ENCODE measurements around the gene CNTN5. TPM values are rescaled to one million over a fixed set of nuclear protein-coding genes. Genes with fewer than 3 reads are reported as not detected.

Gene CNTN5
- total RNA-seq, 2 donors from 2014 or later: 0.85 to 4.2 TPM

- no peak for ATAC-seq (ENCODE audit: insufficient number of reproducible peaks, low FRiP score, low read depth)
- Histone ChIP-seq H3K4me3 (no peak overlapping the region), H3K9me3 (no peaks in the 10 kb centered on the region), H3K27me3 (replicated peaks; ENCODE audit: insufficient read depth) (no peaks in the 10 kb centered on the region), H3K4me1 (ENCODE audit: control insufficient read depth in 1 of 2, low read depth in 2 of 2) (no peaks in the 10 kb centered on the region), H3K27ac (no peak overlapping the region), H3K36me3 (no peaks in the 10 kb centered on the region)
- no peak for TF ChIP-seq CTCF (IDR thresholded peaks at IDR 0.05)
- no peak for DNase-seq (ENCODE audit: low spot score)
Observed at GRCh38 chr11:100068116-100068515, 1047.4 kb downstream of the CNTN5 start.

DNA sequence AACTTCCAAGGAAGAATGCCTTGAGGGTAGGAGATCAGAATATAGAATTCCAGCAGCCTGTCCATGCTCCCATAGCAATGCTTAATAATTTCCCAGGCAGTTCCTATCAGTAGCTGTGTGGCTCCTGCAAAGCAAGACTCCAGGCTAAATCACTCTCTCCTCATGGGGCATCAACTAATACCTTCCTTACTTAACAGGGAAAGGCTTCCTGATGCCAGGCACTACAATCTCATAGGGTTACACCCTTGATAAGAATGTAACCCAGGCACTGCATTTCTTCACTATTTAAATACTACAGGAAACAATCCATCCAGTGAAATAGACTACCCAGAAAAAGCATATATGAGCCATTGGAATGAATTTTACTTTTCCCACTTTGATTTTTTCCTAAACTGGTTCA lies 1051.4 kb downstream of the CNTN5 start:
- DNase-seq (ENCODE audit: low spot score): no peak
- Histone ChIP-seq H3K9me3 (no peaks in the 10 kb centered on the region), H3K27ac (no peak overlapping the region), H3K27me3 (replicated peaks; ENCODE audit: insufficient read depth) (no peaks in the 10 kb centered on the region), H3K4me3 (no peak overlapping the region), H3K36me3 (no peaks in the 10 kb centered on the region), H3K4me1 (ENCODE audit: control insufficient read depth in 1 of 2, low read depth in 2 of 2) (no peaks in the 10 kb centered on the region)
- TF ChIP-seq CTCF (IDR thresholded peaks at IDR 0.05): no peak
- no peak for ATAC-seq (ENCODE audit: insufficient number of reproducible peaks, low FRiP score, low read depth)

GRCh38 chr11:100080381-100080780 lies 1059.6 kb downstream of the CNTN5 start:
- TF ChIP-seq CTCF (IDR thresholded peaks at IDR 0.05): no peak
- H3K36me3 ChIP-seq: no peaks in the 10 kb centered on the region
- no peak overlapping the region for H3K4me3 ChIP-seq
- no peaks in the 10 kb centered on the region for H3K4me1 ChIP-seq (ENCODE audit: control insufficient read depth in 1 of 2, low read depth in 2 of 2)
- ATAC-seq (ENCODE audit: insufficient number of reproducible peaks, low FRiP score, low read depth) (no peak), DNase-seq (ENCODE audit: low spot score) (no peak)
- no peaks in the 10 kb centered on the region for H3K27me3 ChIP-seq (replicated peaks; ENCODE audit: insufficient read depth)
- no peak overlapping the region for H3K27ac ChIP-seq
- no peaks in the 10 kb centered on the region for H3K9me3 ChIP-seq

- H3K27ac ChIP-seq: no peak overlapping the region
- no peak for TF ChIP-seq CTCF (IDR thresholded peaks at IDR 0.05)
- no peak overlapping the region for H3K4me3 ChIP-seq
Observed at GRCh38 chr11:100080821-100081220, 1060.1 kb downstream of the CNTN5 start.

DNA sequence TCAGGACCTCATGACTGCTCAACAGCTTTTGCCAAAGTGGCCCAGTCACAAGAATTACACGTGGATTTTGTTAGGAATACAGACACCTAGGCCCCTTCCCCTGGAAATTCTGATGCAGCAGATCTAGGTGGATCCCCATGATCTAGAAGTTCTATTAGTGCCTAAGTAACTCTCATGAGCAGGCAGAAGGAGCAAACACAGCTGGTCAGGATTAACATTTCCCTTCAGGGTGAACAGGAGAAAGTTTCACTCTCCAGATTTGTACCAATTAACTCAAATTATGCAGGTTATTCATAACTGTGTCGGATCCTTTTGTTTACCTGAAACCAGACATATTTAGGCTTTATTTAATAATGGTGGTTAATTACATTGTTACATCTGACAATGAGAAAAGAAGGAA lies 1072.9 kb downstream of the CNTN5 start:
- TF ChIP-seq CTCF (IDR thresholded peaks at IDR 0.05): no peak
- no peaks in the 10 kb centered on the region for H3K9me3 ChIP-seq
- no peak overlapping the region for H3K4me3 ChIP-seq

More at GRCh38 chr11:100080821-100081220, 1060.1 kb downstream of the CNTN5 start:
- ATAC-seq (ENCODE audit: insufficient number of reproducible peaks, low FRiP score, low read depth): no peak
- Histone ChIP-seq H3K4me1 (ENCODE audit: control insufficient read depth in 1 of 2, low read depth in 2 of 2) (no peaks in the 10 kb centered on the region), H3K9me3 (no peaks in the 10 kb centered on the region), H3K36me3 (no peaks in the 10 kb centered on the region), H3K27me3 (replicated peaks; ENCODE audit: insufficient read depth) (no peaks in the 10 kb centered on the region)
- no peak for DNase-seq (ENCODE audit: low spot score)

More for the DNA sequence above, 1072.9 kb downstream of the CNTN5 start:
- DNase-seq (ENCODE audit: low spot score) (no peak), ATAC-seq (ENCODE audit: insufficient number of reproducible peaks, low FRiP score, low read depth) (no peak)
- Histone ChIP-seq H3K36me3 (no peaks in the 10 kb centered on the region), H3K27me3 (replicated peaks; ENCODE audit: insufficient read depth) (no peaks in the 10 kb centered on the region), H3K27ac (no peak overlapping the region), H3K4me1 (ENCODE audit: control insufficient read depth in 1 of 2, low read depth in 2 of 2) (no peaks in the 10 kb centered on the region)

All from thoracic aorta (tissue), 2 donors.